OCI-LY7 (cell line): Measurements from ENCODE around the gene CNBD2. TPM values are rescaled to one million over a fixed set of nuclear protein-coding genes. Genes with fewer than 3 reads are reported as not detected.

Source experiments
- BruUV-seq: library from RNA; stranded (reverse); fragments of 400-500 nt; replicated peaks from 2 replicates; lab custom pipeline; 2021; lab: Mats Ljungman, UMichigan
- CTCF ChIA-PET: fragments of 300-600 bp; sonication (Branson Sonifier 250); formaldehyde crosslinking; loops from one replicate; lab custom pipeline; 2022; ENCODE audit warnings: antibody characterized with exemption; ENCODE audit not compliant: unreplicated experiment; lab: Charles Lee
- POLR2A ChIA-PET: fragments of 300-600 bp; sonication (Branson Sonifier 250); formaldehyde crosslinking; loops from one replicate; lab custom pipeline; 2022; ENCODE audit warnings: antibody characterized with exemption; lab: Charles Lee
- DNase-seq: peaks from one replicate; pipeline ENCODE4 v3.0.0-alpha.2; 2015; ENCODE audit warnings: low spot score
- H2AFZ ChIP-seq: fragments of 200-600 bp; sonication (generic), shearing (Covaris generic); 2 replicates; pipeline ENCODE4 v1.6.1; 2014; ENCODE audit warnings: mild to moderate bottlenecking, antibody characterized with exemption, low read length, moderate library complexity
- H3K27ac ChIP-seq: fragments of 200-600 bp; sonication (generic); 2 replicates; pipeline ENCODE4 v1.5.1; 2014; ENCODE audit warnings: mixed run types, low read depth, mild to moderate bottlenecking, moderate library complexity, low read length, inconsistent platforms; ENCODE audit not compliant: poor library complexity, severe bottlenecking
- H3K36me3 ChIP-seq: fragments of 200-600 bp; sonication (generic); 2 replicates; pipeline ENCODE4 v1.6.1; 2014; ENCODE audit warnings: mild to moderate bottlenecking, antibody characterized with exemption, low read length, moderate library complexity, mixed read lengths; ENCODE audit not compliant: insufficient read depth
- H3K4me1 ChIP-seq: fragments of 200-600 bp; sonication (generic); 2 replicates; pipeline ENCODE4 v1.5.1; 2014; ENCODE audit warnings: mild to moderate bottlenecking, low read length; ENCODE audit not compliant: insufficient read depth, poor library complexity, severe bottlenecking
- H3K4me2 ChIP-seq: fragments of 200-600 bp; sonication (generic); 2 replicates; pipeline ENCODE4 v1.6.1; 2014; ENCODE audit warnings: mild to moderate bottlenecking, low read length
- H3K4me3 ChIP-seq: fragments of 200-600 bp; sonication (generic); 2 replicates; pipeline ENCODE4 v1.5.1; 2014; ENCODE audit warnings: mild to moderate bottlenecking, low read depth, low read length; ENCODE audit not compliant: poor library complexity, severe bottlenecking
- H3K79me2 ChIP-seq: fragments of 200-600 bp; sonication (generic); 2 replicates; pipeline ENCODE4 v1.6.1; 2016; ENCODE audit warnings: low read depth, mild to moderate bottlenecking, low read length, moderate library complexity, mixed read lengths; ENCODE audit not compliant: insufficient read depth
- H3K9me2 ChIP-seq: fragments of 200-600 bp; sonication (generic); 2 replicates; pipeline ENCODE4 v1.6.1; 2016; ENCODE audit warnings: mild to moderate bottlenecking, low read length, mixed read lengths; ENCODE audit not compliant: insufficient read depth
- H3K9me3 ChIP-seq: fragments of 200-600 bp; sonication (generic); 2 replicates; pipeline ENCODE4 v1.6.1; 2014; ENCODE audit warnings: mild to moderate bottlenecking, mixed run types, low read length, mixed read lengths
- H4K20me1 ChIP-seq: fragments of 200-600 bp; sonication (generic); 2 replicates; pipeline ENCODE4 v1.6.1; 2014; ENCODE audit warnings: mild to moderate bottlenecking, antibody characterized with exemption, low read length, moderate library complexity, mixed read lengths; ENCODE audit not compliant: insufficient read depth
- CTCF ChIP-seq: fragments of 200-600 bp; sonication (generic); conservative IDR thresholded peaks from 2 replicates; pipeline ENCODE4 v1.5.1; 2014; ENCODE audit warnings: mild to moderate bottlenecking, antibody characterized with exemption, low read length, moderate library complexity, mixed read lengths
- EZH2phosphoT487 ChIP-seq: fragments of 200-600 bp; sonication (generic); IDR thresholded peaks from 2 replicates; pipeline ENCODE4 v1.6.1; 2018; ENCODE audit warnings: low read depth, borderline replicate concordance, mild to moderate bottlenecking, mixed run types, antibody characterized with exemption, low read length, moderate library complexity, mixed read lengths
- intact Hi-C: fragments of 100-400 bp; cut with micrococcal nuclease; formaldehyde crosslinking; loops from one replicate; pipeline ENCODE4 v1.10.0; 2022; ENCODE audit not compliant: unreplicated experiment
- total RNA-seq, 2 experiments: library from RNA; depleted of rRNA in 1 of 2; stranded (reverse); fragments of >200 nt in 1 of 2; shearing (Covaris generic) in 1 of 2; gene quantifications; 2 replicates each; pipeline ENCODE4 v1.2.3, GENCODE V29; 2014 to 2022

CNBD2 gene
- total RNA-seq, 2 experiments from 2014 or later, result 10.4 to 10.5 TPM

GRCh38 chr20:35953387-35954199 lies 14.8 kb upstream of the CNBD2 start:
- H2AFZ ChIP-seq, result no peak overlapping the region; the same call in 1 of the 2 replicates
- TF ChIP-seq CTCF (no peak), EZH2phosphoT487 (no peak)

GRCh38 chr20:35954200-35954906 lies 14.0 kb upstream of the CNBD2 start, which contains the start of gene SCAND1:
SCAND1 (minus strand) TSS chr20:35954502; CDS start chr20:35954284, 218 bp downstream.
- H3K9me2 ChIP-seq, result no peaks in the 10 kb centered on the region
- H3K36me3 ChIP-seq, result peaks cover 24% of the 10 kb centered on the region
- intact Hi-C loops, result loop anchor here (1.0 to 5.0 kb wide), 3 partner anchors 96 to 212 kb away; partner anchors contain the start of gene RBM39
- H2AFZ ChIP-seq, result peak within 1 kb of the TSS; percentile 91
- peak within 1 kb of the TSS; percentile 97 for H3K27ac ChIP-seq
- H3K4me1 ChIP-seq, result peaks cover 16% of the 10 kb centered on the region
- CTCF ChIA-PET, result interaction anchor here (0.5 to 1.4 kb wide), 5 partner anchors 9 to 499 kb away, joined by 3 to 16 read pairs (median 4); partner anchors contain the start of gene CEP250
- POLR2A ChIA-PET, result interaction anchor here (0.6 to 2.6 kb wide), 17 partner anchors 11 to 1286 kb away, joined by 3 to 22 read pairs (median 4); partner anchors contain the start of genes RBM39 and SPAG4
- peaks cover 9% of the 10 kb centered on the region; the same call in 1 of the 2 replicates for H4K20me1 ChIP-seq
- TF ChIP-seq CTCF (peak; percentile 96), EZH2phosphoT487 (no peak)
- H3K79me2 ChIP-seq, result peaks cover 35% of the 10 kb centered on the region
- H3K9me3 ChIP-seq, result no peaks in the 10 kb centered on the region
- H3K4me3 ChIP-seq, result peak within 1 kb of the TSS; percentile 84
- no TSS peak for BruUV-seq
- peak within 1 kb of the TSS; percentile 93 for H3K4me2 ChIP-seq
- DNase-seq, result peak; percentile 100

More at GRCh38 chr20:35953387-35954199, 14.8 kb upstream of the CNBD2 start:
- CTCF ChIA-PET, result interaction anchor here (0.5 to 1.4 kb wide), 4 partner anchors 8 to 669 kb away, joined by 3 to 4 read pairs (median 4); partner anchors contain the start of gene EIF6
- Histone ChIP-seq H3K9me2 (no peaks in the 10 kb centered on the region), H3K27ac (peak overlapping the region; percentile 97), H4K20me1 (peaks cover 9% of the 10 kb centered on the region; the same call in 1 of the 2 replicates), H3K36me3 (peaks cover 25% of the 10 kb centered on the region), H3K79me2 (peaks cover 35% of the 10 kb centered on the region), H3K4me2 (peak overlapping the region; percentile 93), H3K4me1 (peaks cover 23% of the 10 kb centered on the region), H3K4me3 (peak overlapping the region; percentile 84), H3K9me3 (no peaks in the 10 kb centered on the region)
- peak; percentile 86 for DNase-seq
- intact Hi-C loops, result loop anchor here (1.0 to 5.0 kb wide), 3 partner anchors 97 to 211 kb away; partner anchors contain the start of gene RBM39
- POLR2A ChIA-PET, result interaction anchor here (0.6 to 2.6 kb wide), 15 partner anchors 10 to 1285 kb away, joined by 3 to 22 read pairs (median 4); partner anchors contain the start of genes RBM39 and SPAG4
- no TSS peak for BruUV-seq
